NCI-H128 (cell line): ENCODE data around the gene DNAJA3.

Source experiments
- DNase-seq: peaks from one replicate; lab custom pipeline; 2025; ENCODE audit not compliant: unreplicated experiment; lab: John Stamatoyannopoulos, UW

DNAJA3 gene

GRCh38 chr16:4433228-4433627 is 7.6 kb downstream of the DNAJA3 start:
- DNase-seq = no peak

GRCh38 chr16:4433914-4434787 is 8.5 kb downstream of the DNAJA3 start:
- no peak for DNase-seq

- DNase-seq = no peak
Observed at GRCh38 chr16:4435337-4436067, 9.8 kb downstream of the DNAJA3 start.

DNA sequence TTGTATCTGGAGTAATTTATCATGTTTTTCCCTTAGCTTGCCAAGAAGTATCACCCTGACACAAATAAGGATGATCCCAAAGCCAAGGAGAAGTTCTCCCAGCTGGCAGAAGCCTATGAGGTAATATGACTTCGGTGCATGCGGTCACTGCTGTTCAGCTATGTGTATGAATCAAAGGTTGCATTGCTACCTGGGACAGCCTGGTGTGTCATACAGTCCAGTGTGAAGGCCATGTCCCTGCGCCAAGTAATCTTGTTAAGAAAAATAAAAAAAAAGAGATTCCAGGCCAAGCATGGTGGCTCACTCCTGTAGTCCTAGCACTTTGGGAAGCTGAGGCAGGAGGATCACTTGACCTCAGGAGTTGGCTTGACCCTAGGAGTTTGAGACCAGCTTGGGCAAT is 11.7 kb downstream of the DNAJA3 start:
- DNase-seq = no peak

DNA sequence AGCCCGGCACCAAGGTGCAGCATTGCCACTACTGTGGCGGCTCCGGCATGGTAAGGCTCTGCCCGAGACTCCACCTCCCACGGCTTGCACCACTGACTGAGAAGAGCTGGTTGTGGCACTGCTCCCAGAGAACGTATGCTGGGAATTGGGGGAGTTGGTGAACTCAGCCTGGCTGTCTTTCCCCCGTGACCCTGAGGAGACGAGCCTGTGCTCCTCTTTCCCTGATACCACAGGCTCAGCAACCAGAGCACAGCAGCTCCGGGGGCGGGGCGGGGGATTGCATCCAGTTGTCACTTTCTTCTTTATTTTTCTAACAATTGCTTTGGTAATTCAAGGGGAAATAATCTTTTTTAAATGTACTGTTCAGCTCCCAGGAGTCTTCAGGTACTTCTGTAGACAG is 16.7 kb downstream of the DNAJA3 start:
- no peak for DNase-seq

DNA sequence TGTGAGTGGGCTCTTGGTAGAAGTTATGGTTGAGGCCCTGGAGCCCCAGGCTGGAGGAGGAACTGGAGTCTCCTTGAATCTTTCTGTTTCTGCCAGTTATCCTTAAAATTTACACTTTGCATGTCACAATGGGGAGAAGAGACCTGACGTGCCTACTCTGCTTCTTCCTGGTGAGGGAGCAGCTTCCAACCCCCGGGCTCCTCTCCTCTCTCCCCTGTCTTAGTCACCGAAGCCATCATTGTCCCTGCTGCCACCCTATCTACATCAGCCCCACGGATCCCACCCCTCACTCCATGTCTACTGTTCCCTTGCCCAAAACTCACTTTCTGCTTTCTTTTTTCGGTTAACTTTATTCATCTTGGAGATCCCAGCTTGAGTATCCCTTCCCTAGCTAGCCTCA is 17.6 kb downstream of the DNAJA3 start:
- DNase-seq = no peak

- DNase-seq = no peak
Observed at GRCh38 chr16:4443986-4444385, 18.3 kb downstream of the DNAJA3 start.

GRCh38 chr16:4450430-4450829 is 24.8 kb downstream of the DNAJA3 start:
- DNase-seq = no peak

DNA sequence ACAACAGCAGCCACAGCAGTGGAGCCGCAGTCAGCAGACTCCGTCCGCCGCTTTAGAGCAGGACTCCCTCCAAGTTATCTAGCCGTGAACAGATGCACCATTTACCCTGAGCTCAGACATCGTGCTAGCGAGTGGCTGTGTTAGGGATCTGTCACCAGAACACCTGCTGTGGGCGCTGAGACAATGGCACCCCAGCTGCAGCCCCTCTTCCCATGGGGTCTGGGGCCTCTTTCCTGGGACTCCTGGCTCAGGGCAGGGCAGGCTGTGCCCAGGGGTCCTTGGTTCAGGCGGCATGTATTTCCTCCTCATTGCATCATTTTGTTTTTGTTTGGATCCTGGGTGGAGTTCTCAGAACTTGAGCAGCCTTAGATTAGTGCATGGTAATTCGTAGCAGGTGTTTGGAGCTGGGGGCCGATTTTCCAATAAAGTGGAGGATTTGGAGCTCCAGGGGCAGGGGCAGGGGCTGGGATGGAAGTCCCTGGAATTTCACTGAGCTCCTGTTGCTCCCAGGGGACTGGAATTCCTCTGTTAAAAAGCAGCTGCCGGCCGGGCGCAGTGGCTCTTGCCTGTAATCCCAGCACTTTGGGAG is 25.4 kb downstream of the DNAJA3 start:
- no peak for DNase-seq

DNA sequence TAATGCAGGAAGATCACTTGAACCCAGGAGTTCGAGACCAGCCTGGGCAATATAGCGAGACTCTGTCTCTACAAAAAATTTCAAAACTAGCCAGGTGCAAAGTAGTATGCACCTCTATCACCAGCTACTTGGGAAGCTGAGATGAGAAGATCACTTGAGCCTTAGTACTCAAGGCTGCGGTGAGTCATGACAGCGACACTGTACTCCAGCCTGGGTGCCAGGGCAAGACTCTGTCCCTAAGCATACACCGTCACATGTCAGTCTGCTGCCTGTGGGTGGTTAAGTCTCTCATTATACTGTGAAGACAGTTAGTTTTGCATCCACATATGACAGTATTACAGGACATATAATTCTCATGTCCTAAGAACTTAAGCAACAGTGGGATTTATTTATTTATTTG is 27.0 kb downstream of the DNAJA3 start:
- no peak for DNase-seq

- no peak for DNase-seq
Observed at GRCh38 chr16:4454623-4455022, 29.0 kb downstream of the DNAJA3 start.

DNA sequence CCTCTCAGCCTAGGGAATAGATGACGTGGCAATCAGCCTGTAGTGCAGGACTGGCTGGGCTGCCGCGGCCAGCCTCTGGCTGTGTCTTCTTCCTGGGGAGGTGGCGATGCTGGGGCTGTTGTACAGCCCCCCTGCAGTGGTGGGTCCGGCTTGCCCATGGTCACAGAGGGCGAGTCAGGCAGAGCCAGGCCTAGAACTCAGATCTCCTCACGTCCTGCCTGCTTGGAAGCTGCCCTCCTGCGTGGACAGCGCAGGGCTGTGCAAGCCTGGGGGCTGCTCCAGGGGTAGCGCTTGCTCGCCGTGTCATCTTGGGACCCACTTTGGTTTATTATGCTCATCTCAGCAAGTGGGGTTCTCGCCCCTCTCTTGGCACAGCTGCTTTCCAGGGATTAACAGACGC is 29.4 kb downstream of the DNAJA3 start:
- no peak for DNase-seq

DNA sequence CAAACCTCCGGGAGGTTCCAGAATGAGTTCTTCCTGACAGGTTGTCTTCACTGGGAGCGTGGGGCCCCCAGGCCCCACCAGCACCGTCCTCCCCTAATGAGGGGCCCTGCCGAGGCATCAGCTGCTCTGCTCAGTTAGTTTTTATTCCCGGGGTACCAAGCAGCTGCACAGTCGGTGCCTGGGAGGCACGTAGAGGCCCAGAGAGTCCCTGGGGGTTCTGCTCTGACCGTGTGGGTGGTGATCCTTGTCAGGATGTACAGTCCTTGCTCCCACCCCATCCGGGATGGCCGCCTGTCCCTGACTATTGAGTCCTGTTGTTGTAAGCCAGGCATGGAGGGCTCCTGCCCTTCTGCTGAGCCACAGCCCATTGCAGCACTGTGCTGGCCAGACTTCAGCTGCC is 30.3 kb downstream of the DNAJA3 start:
- DNase-seq = no peak

GRCh38 chr16:4460936-4461249 is 35.2 kb downstream of the DNAJA3 start:
- no peak for DNase-seq

GRCh38 chr16:4461250-4462085 is 35.8 kb downstream of the DNAJA3 start:
- DNase-seq = no peak

GRCh38 chr16:4463522-4464163 is 38.0 kb downstream of the DNAJA3 start:
- no peak for DNase-seq

- DNase-seq = no peak
Observed at GRCh38 chr16:4465977-4466779, 40.5 kb downstream of the DNAJA3 start.

DNA sequence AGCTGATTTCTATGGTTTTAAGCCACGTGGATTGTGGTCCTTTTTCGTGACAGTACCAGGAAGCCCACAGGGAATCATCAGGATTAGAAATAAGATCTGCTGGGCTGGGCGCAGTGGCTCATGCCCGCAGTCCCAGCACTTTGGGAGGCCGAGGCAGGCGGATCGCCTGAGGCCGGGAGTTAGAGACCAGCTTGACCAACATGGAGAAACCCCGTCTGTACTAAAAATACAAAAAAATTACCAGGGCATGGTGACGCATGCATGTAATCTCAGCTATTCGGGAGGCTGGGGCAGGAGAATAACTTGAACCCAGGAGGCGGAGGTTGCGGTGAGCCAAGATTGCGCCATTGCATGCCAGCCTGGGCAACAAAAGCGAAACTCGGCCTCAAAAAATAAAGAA is 42.2 kb downstream of the DNAJA3 start:
- DNase-seq = no peak

- DNase-seq = no peak
Observed at GRCh38 chr16:4468972-4469371, 43.3 kb downstream of the DNAJA3 start.

GRCh38 chr16:4471869-4472268 is 46.2 kb downstream of the DNAJA3 start:
- DNase-seq = no peak
